A549 (cell line): ENCODE measurements around the gene WNK4. TPM values are rescaled to one million over a fixed set of nuclear protein-coding genes. Genes with fewer than 3 reads are reported as not detected.

ENCODE experiments used
- ATAC-seq, 2 experiments: fragments of 200-7000 bp in 1 of 2; fragments of >200 bp in 1 of 2; cut with Nextera tagmentation in 1 of 2; cut with Tn5 transposase in 1 of 2; 3 replicates each; pipeline versions ENCODE4 v1.8.0 to v1.9.1; 2018 to 2020; ENCODE audit warnings: mild to moderate bottlenecking in 1 of 2, moderate library complexity in 1 of 2
- CTCF ChIA-PET: fragments of 300-600 bp; sonication (Branson Sonifier 250); formaldehyde crosslinking; extraction: SDS; loops from one replicate; lab custom pipeline; 2021; ENCODE audit warnings: antibody characterized with exemption, inconsistent platforms; lab: Yijun Ruan, JAX
- POLR2A ChIA-PET: fragments of 350-600 bp; formaldehyde crosslinking; extraction: SDS; loops from one replicate; lab custom pipeline; 2021; ENCODE audit warnings: antibody characterized with exemption, inconsistent platforms; lab: Yijun Ruan, JAX
- DNase-seq, 2 experiments: peaks; one replicate each; pipeline versions ENCODE4 v3.0.0 to v3.0.0-alpha.2; 2011 to 2016; ENCODE audit warnings: low read depth in 1 of 2, low spot score in 1 of 2
- FAIRE-seq: peaks from 2 replicates; lab custom pipeline; 2011; peaks lifted over from hg19 to GRCh38; lab: Jason Lieb, UNC
- H3K27ac ChIP-seq, 2 experiments: fragments of >200 bp; sonication (Bioruptor Twin); formaldehyde crosslinking; 3 replicates each; pipeline ENCODE4 v1.5.1; 2016 to 2017
- H3K4me1 ChIP-seq: fragments of >200 bp; sonication (Bioruptor Twin); formaldehyde crosslinking; 3 replicates; pipeline ENCODE4 v1.6.1; 2016
- H3K4me2 ChIP-seq: fragments of >200 bp; sonication (Bioruptor Twin); formaldehyde crosslinking; 3 replicates; pipeline ENCODE4 v1.6.1; 2016
- H3K4me3 ChIP-seq: fragments of >200 bp; sonication (Bioruptor Twin); formaldehyde crosslinking; 3 replicates; pipeline ENCODE4 v1.5.1; 2016
- H3K9me3 ChIP-seq: fragments of >200 bp; sonication (Bioruptor Twin); formaldehyde crosslinking; 3 replicates; pipeline ENCODE4 v1.6.1; 2016
- ATOH8 ChIP-seq: fragments of 250-450 bp; sonication (Bioruptor Pico); IDR thresholded peaks from 2 replicates; pipeline ENCODE4 v1.5.0; 2020; ENCODE audit warnings: low read depth, mild to moderate bottlenecking, moderate library complexity
- CBX8 ChIP-seq: fragments of 200-600 bp; sonication (generic); IDR thresholded peaks from 2 replicates; pipeline ENCODE4 v1.6.1; 2016
- CEBPB ChIP-seq, 2 experiments: fragments of >200 bp in 1 of 2; sonication (Bioruptor Twin) in 1 of 2; formaldehyde crosslinking in 1 of 2; IDR thresholded peaks; 2 replicates each; pipeline ENCODE4 v1.6.1; 2012 to 2016
- CHD2 ChIP-seq: fragments of 150-350 bp; IDR thresholded peaks from 2 replicates; pipeline ENCODE4 v1.6.1; 2014; ENCODE audit warnings: low read length; ENCODE audit not compliant: partially characterized antibody
- EHF ChIP-seq: fragments of 250-450 bp; sonication (Bioruptor Pico); IDR thresholded peaks from 2 replicates; pipeline ENCODE4 v1.5.0; 2020; ENCODE audit warnings: mild to moderate bottlenecking
- EP300 ChIP-seq, 2 experiments: fragments of >200 bp; sonication (Bioruptor Twin); formaldehyde crosslinking; IDR thresholded peaks; 2 replicates in 1 of 2; 3 replicates in 1 of 2; pipeline ENCODE4 v1.6.1; 2016 to 2017
- ESRRA ChIP-seq: fragments of 150-350 bp; IDR thresholded peaks from 2 replicates; pipeline ENCODE4 v1.6.1; 2014; ENCODE audit warnings: mild to moderate bottlenecking, low read length, borderline replicate concordance
- FOSB ChIP-seq: fragments of 250-450 bp; sonication (Bioruptor Pico); IDR thresholded peaks from 2 replicates; pipeline ENCODE4 v1.5.0; 2020; ENCODE audit warnings: mild to moderate bottlenecking, moderate library complexity
- FOXS1 ChIP-seq: fragments of 250-450 bp; sonication (Bioruptor Pico); IDR thresholded peaks from 2 replicates; pipeline ENCODE4 v1.5.0; 2020; ENCODE audit warnings: mild to moderate bottlenecking, moderate library complexity
- HES2 ChIP-seq: fragments of >200 bp; sonication (Bioruptor Twin); formaldehyde crosslinking; IDR thresholded peaks from 2 replicates; pipeline ENCODE4 v1.6.1; 2016
- HMGXB4 ChIP-seq: fragments of 250-450 bp; sonication (Bioruptor Pico); IDR thresholded peaks from 2 replicates; pipeline ENCODE4 v1.5.0; 2021; ENCODE audit warnings: mild to moderate bottlenecking, moderate library complexity, borderline replicate concordance
- HOXB5 ChIP-seq: fragments of 250-450 bp; sonication (Bioruptor Pico); IDR thresholded peaks from 2 replicates; pipeline ENCODE4 v1.5.0; 2020; ENCODE audit warnings: mild to moderate bottlenecking, moderate library complexity
- MAFK ChIP-seq: fragments of 450-650 bp; IDR thresholded peaks from 2 replicates; pipeline ENCODE4 v1.6.1; 2014; ENCODE audit not compliant: partially characterized antibody
- NFE2L2 ChIP-seq: fragments of 150-350 bp; conservative IDR thresholded peaks from 2 replicates; pipeline ENCODE4 v1.6.1; 2014; ENCODE audit warnings: low read length
- NPAS2 ChIP-seq: fragments of 250-450 bp; sonication (Bioruptor Pico); IDR thresholded peaks from 2 replicates; pipeline ENCODE4 v1.8.0; 2022; ENCODE audit warnings: mild to moderate bottlenecking, moderate library complexity, borderline replicate concordance
- NR3C1 ChIP-seq: fragments of >200 bp; sonication (Bioruptor Twin); formaldehyde crosslinking; IDR thresholded peaks from 3 replicates; pipeline ENCODE4 v1.6.1; 2017
- PHF8 ChIP-seq: fragments of 200-600 bp; sonication (generic); IDR thresholded peaks from 2 replicates; pipeline ENCODE4 v1.6.1; 2016; ENCODE audit warnings: low read depth, mild to moderate bottlenecking, antibody characterized with exemption, moderate library complexity, borderline replicate concordance
- RAD21 ChIP-seq, 2 experiments: fragments of >200 bp in 1 of 2; sonication (Bioruptor Twin) in 1 of 2; formaldehyde crosslinking in 1 of 2; IDR thresholded peaks in 1 of 2; conservative IDR thresholded peaks in 1 of 2; 2 replicates in 1 of 2; 3 replicates in 1 of 2; pipeline ENCODE4 v1.6.1; 2012 to 2018; ENCODE audit warnings: inconsistent platforms in 1 of 2
- REST ChIP-seq: fragments of 200-600 bp; sonication (generic); IDR thresholded peaks from 2 replicates; pipeline ENCODE4 v1.6.1; 2016; ENCODE audit warnings: antibody characterized with exemption, mild to moderate bottlenecking, moderate library complexity
- SMC3 ChIP-seq: fragments of >200 bp; sonication (Bioruptor Twin); formaldehyde crosslinking; IDR thresholded peaks from 3 replicates; pipeline ENCODE4 v1.6.1; 2018; ENCODE audit warnings: inconsistent platforms
- ZNF302 ChIP-seq: fragments of 250-450 bp; sonication (Bioruptor Pico); IDR thresholded peaks from 2 replicates; pipeline ENCODE4 v1.9.0; 2021; ENCODE audit warnings: inconsistent platforms, mild to moderate bottlenecking, moderate library complexity
- ZSCAN20 ChIP-seq: fragments of 250-450 bp; sonication (Bioruptor Pico); IDR thresholded peaks from 2 replicates; pipeline ENCODE4 v1.8.0; 2022; ENCODE audit warnings: mild to moderate bottlenecking, moderate library complexity
- WGBS: methylation state at CpG from one replicate; pipeline ENCODE4 v1.1.6; 2017; ENCODE audit errors: missing lambda C conversion rate; 5-methylcytosine and 5-hydroxymethylcytosine counted together
- polyA plus RNA-seq, 4 experiments: library from polyadenylated mRNA; depleted of rRNA in 3 of 4; stranded (reverse); fragments of >200 nt; fragmentation: RNase III in 1 of 4; extraction: RNeasy Plus Mini Kit Qiagen cat#74134 plus additional on column Dnase treatment in 1 of 4; gene quantifications; 2 replicates in 3 of 4; 3 replicates in 1 of 4; pipeline ENCODE4 v1.2.3, GENCODE V29; 2011 to 2017

Gene WNK4
- polyA plus RNA-seq, 2 of the 4 experiments (the other 2 are of a cell fraction) = 1.1 to 1.5 TPM

GRCh38 chr17:42821176-42821575, 40.8 kb downstream of the WNK4 start:
- no peak for DNase-seq
- H3K27ac ChIP-seq = no peak overlapping the region
- no peaks in the 10 kb centered on the region for H3K9me3 ChIP-seq
- 86% methylated on average over 7 of the region's 7 CpGs for WGBS
- CTCF ChIA-PET = interaction anchor here (0.6 to 14.9 kb wide), 11 partner anchors 13 to 242 kb away, joined by 3 to 336 read pairs (median 19); partner anchors contain the start of genes AOC2, CNTD1, COA3 and PSMC3IP
- H3K4me1 ChIP-seq = peaks cover 21% of the 10 kb centered on the region
- POLR2A ChIA-PET = interaction anchor here (1.5 to 2.0 kb wide), 2 partner anchors 177 to 243 kb away, joined by 5 read pairs; partner anchors contain the start of genes PSMC3IP and RPL27
- TF ChIP-seq EP300 (IDR thresholded peaks at IDR 0.05) (no peak), SMC3 (no peak), NPAS2 (CRISPR knock-in tag) (no peak), HMGXB4 (CRISPR knock-in tag) (no peak), REST (no peak), ESRRA (no peak), HES2 (no peak), ATOH8 (no peak), NFE2L2 (no peak), HOXB5 (no peak), MAFK (no peak), PHF8 (no peak), ZSCAN20 (CRISPR knock-in tag) (no peak), ZNF302 (CRISPR knock-in tag) (no peak), NR3C1 (no peak), CHD2 (no peak), CBX8 (no peak)
- no peak overlapping the region for H3K4me3 ChIP-seq
- no peak for FAIRE-seq
- no peak for ATAC-seq
- H3K4me2 ChIP-seq = no peak overlapping the region

- no peak for TF ChIP-seq ZNF302 (CRISPR knock-in tag)
- TF ChIP-seq FOXS1 (CRISPR knock-in tag) = no peak
- TF ChIP-seq NPAS2 (CRISPR knock-in tag) = no peak
- no peak for TF ChIP-seq FOSB (CRISPR knock-in tag)
- no peak for TF ChIP-seq ZSCAN20 (CRISPR knock-in tag)
- no peak for TF ChIP-seq EHF (CRISPR knock-in tag)
- no peak for TF ChIP-seq RAD21 (conservative IDR thresholded peaks at IDR 0.05 in 1 of 2, IDR thresholded peaks at IDR 0.05 in 1 of 2)
- TF ChIP-seq CEBPB (IDR thresholded peaks at IDR 0.05) = no peak
- TF ChIP-seq HMGXB4 (CRISPR knock-in tag) = no peak
- TF ChIP-seq, all 56 proteins: peak for 0
- POLR2A ChIA-PET = no interaction called here
- WGBS = 71% methylated on average over 1 of the region's 1 CpG
- ATAC-seq = no peak
- peaks cover 19% of the 10 kb centered on the region for H3K4me1 ChIP-seq
- no peak overlapping the region for H3K4me2 ChIP-seq
- DNase-seq = no peak
- no peaks in the 10 kb centered on the region for H3K9me3 ChIP-seq
- no peak overlapping the region for H3K4me3 ChIP-seq
- no peak overlapping the region for H3K27ac ChIP-seq
- peak; percentile 85 for FAIRE-seq
- CTCF ChIA-PET = interaction anchor here (0.6 to 14.9 kb wide), 4 partner anchors 17 to 101 kb away, joined by 3 to 336 read pairs (median 39); partner anchors contain the start of genes AOC2, CNTD1 and COA3
Observed at GRCh38 chr17:42827472-42827871, 47.1 kb downstream of the WNK4 start.
